B cell (primary cell): ENCODE data around the gene CPOX. TPM values are rescaled to one million over a fixed set of nuclear protein-coding genes. Genes with fewer than 3 reads are reported as not detected.

Source experiments
- ATAC-seq: fragments of 200-7000 bp; cut with Tn5 transposase; one replicate; pipeline ENCODE4 v1.10.0; 2021; ENCODE audit warnings: low read depth, mild to moderate bottlenecking, moderate number of reproducible peaks, moderate library complexity
- CTCF ChIA-PET: fragments of 350-600 bp; sonication (Branson Sonifier 250); formaldehyde crosslinking; loops from one replicate; lab custom pipeline; 2021; ENCODE audit warnings: antibody characterized with exemption, inconsistent platforms; lab: Charles Lee
- POLR2A ChIA-PET: fragments of 350-600 bp; sonication (Branson Sonifier 250); formaldehyde crosslinking; loops from one replicate; lab custom pipeline; 2021; ENCODE audit warnings: antibody characterized with exemption; lab: Charles Lee
- DNase-seq: peaks from one replicate; pipeline ENCODE4 v3.0.0; 2013
- H2AFZ ChIP-seq: 2 replicates; pipeline ENCODE4 v1.6.1; 2012; ENCODE audit warnings: mild to moderate bottlenecking, low read depth, low read length; ENCODE audit not compliant: insufficient read depth, poor library complexity, severe bottlenecking
- H3K27ac ChIP-seq, 2 donors: 1 replicate in 1 of 2; 2 replicates in 1 of 2; pipeline ENCODE4 v1.5.1; 2012 to 2013; ENCODE audit warnings: low read length in 2 of 2, mild to moderate bottlenecking in 2 of 2, moderate library complexity in 1 of 2
- H3K27me3 ChIP-seq, 4 experiments: fragments of 200-600 bp in 1 of 4; sonication (generic) in 1 of 4; replicated peaks in 1 of 4; 1 replicate in 2 of 4; 2 replicates in 2 of 4; pipeline versions ENCODE4 v1.6.1 to v1.7.0; 2013 to 2016; ENCODE audit warnings: low read length in 3 of 4, mild to moderate bottlenecking in 2 of 4, mixed read lengths in 1 of 4, moderate library complexity in 1 of 4; ENCODE audit not compliant: insufficient read depth in 4 of 4, control insufficient read depth in 3 of 4; ENCODE audit errors: control extremely low read depth in 1 of 4
- H3K36me3 ChIP-seq, 2 experiments: replicated peaks in 1 of 2; 1 replicate in 1 of 2; 2 replicates in 1 of 2; pipeline versions ENCODE4 v1.6.1 to v1.7.1; 2013; ENCODE audit warnings: low read length in 1 of 2; ENCODE audit not compliant: insufficient read depth in 2 of 2, control insufficient read depth in 1 of 2; ENCODE audit errors: control extremely low read depth in 1 of 2, extremely low read depth in 1 of 2
- H3K4me1 ChIP-seq, 2 donors: fragments of 200-600 bp in 1 of 2; sonication (generic) in 1 of 2; 1 replicate in 1 of 2; 2 replicates in 1 of 2; pipeline versions ENCODE4 v1.5.1 to v1.6.1; 2013 to 2017; ENCODE audit warnings: low read length in 2 of 2; ENCODE audit not compliant: control insufficient read depth in 2 of 2, insufficient read depth in 2 of 2
- H3K4me2 ChIP-seq: replicated peaks from 2 replicates; pipeline ENCODE3; 2012; ENCODE audit warnings: mild to moderate bottlenecking, low read depth, low read length; ENCODE audit not compliant: poor library complexity, severe bottlenecking
- H3K4me3 ChIP-seq, 5 experiments: fragments of 200-600 bp in 1 of 5; sonication (generic) in 1 of 5; 1 replicate in 3 of 5; 2 replicates in 2 of 5; pipeline versions ENCODE4 v1.5.1 to v1.7.0; 2011 to 2016; ENCODE audit warnings: low read length in 4 of 5, mild to moderate bottlenecking in 4 of 5, low read depth in 2 of 5, control low read depth in 1 of 5, moderate library complexity in 1 of 5; ENCODE audit not compliant: insufficient read depth in 1 of 5; ENCODE audit errors: control extremely low read depth in 1 of 5, extremely low read depth in 1 of 5
- H3K79me2 ChIP-seq: fragments of 200-600 bp; sonication (generic); one replicate; pipeline ENCODE4 v1.6.0; 2016; ENCODE audit warnings: low read length; ENCODE audit not compliant: control insufficient read depth, insufficient read depth
- H3K9ac ChIP-seq: fragments of 200-600 bp; sonication (generic); 2 replicates; pipeline ENCODE4 v1.6.1; 2017; ENCODE audit warnings: mild to moderate bottlenecking, low read length, moderate library complexity
- H3K9me3 ChIP-seq, 3 donors: one replicate each; pipeline versions ENCODE4 v1.6.1 to v1.7.1; 2013; ENCODE audit warnings: low read length in 2 of 3; ENCODE audit not compliant: control insufficient read depth in 2 of 3, insufficient read depth in 1 of 3; ENCODE audit errors: control extremely low read depth in 1 of 3
- H4K20me1 ChIP-seq: 2 replicates; pipeline ENCODE4 v1.6.0; 2012; ENCODE audit warnings: mild to moderate bottlenecking, low read length; ENCODE audit not compliant: insufficient read depth, control insufficient read depth, poor library complexity, severe bottlenecking
- H3K27ac Mint-ChIP-seq: one replicate; pipeline ENCODE4 v1.8.0; 2021; ENCODE audit warnings: mixed read lengths
- H3K27me3 Mint-ChIP-seq: one replicate; pipeline ENCODE4 v1.8.0; 2021; ENCODE audit warnings: mixed read lengths
- H3K4me1 Mint-ChIP-seq: one replicate; pipeline ENCODE4 v1.8.0; 2021; ENCODE audit warnings: mixed read lengths
- H3K4me3 Mint-ChIP-seq: one replicate; pipeline ENCODE4 v1.8.0; 2021; ENCODE audit warnings: mixed read lengths
- H3K9me3 Mint-ChIP-seq: one replicate; pipeline ENCODE4 v1.8.0; 2022; ENCODE audit warnings: mixed read lengths; ENCODE audit not compliant: insufficient read depth
- EZH2 ChIP-seq: IDR thresholded peaks from 2 replicates; pipeline ENCODE4 v1.6.1; 2012; ENCODE audit warnings: borderline replicate concordance, low read depth, mild to moderate bottlenecking, moderate library complexity, low read length; ENCODE audit not compliant: insufficient read depth, poor library complexity, severe bottlenecking
- WGBS: methylation state at CpG from one replicate; pipeline ENCODE4 v1.1.5; 2013; ENCODE audit warnings: missing lambda C conversion rate; ENCODE audit not compliant: insufficient coverage; 5-methylcytosine and 5-hydroxymethylcytosine counted together
- intact Hi-C: fragments of 100-400 bp; cut with micrococcal nuclease; formaldehyde crosslinking; loops from one replicate; pipeline ENCODE4 v1.10.0; 2022
- polyA plus RNA-seq: library from polyadenylated mRNA; depleted of rRNA; stranded (reverse); fragments of >200 nt; gene quantifications from 2 replicates; pipeline ENCODE4 v1.2.3, GENCODE V29; 2012
- total RNA-seq, 2 donors: library from RNA; stranded (reverse); fragments of 120-200 nt in 1 of 2; gene quantifications; 1 replicate in 1 of 2; 2 replicates in 1 of 2; pipeline versions ENCODE4 v1.2.3 to v1.2.4, GENCODE V29; 2013 to 2022
- TF ChIP-seq, protein P1 (sequence below): fragments of 200-600 bp; IDR thresholded peaks from one replicate; pipeline ENCODE4 v1.8.0; 2022; ENCODE audit warnings: antibody characterized with exemption, mild to moderate bottlenecking

Gene CPOX
- total and polyA plus RNA-seq, 2 donors (not counting 1 experiment from before 2014, with no cell fraction given) = 6.8 to 17.5 TPM

DNA sequence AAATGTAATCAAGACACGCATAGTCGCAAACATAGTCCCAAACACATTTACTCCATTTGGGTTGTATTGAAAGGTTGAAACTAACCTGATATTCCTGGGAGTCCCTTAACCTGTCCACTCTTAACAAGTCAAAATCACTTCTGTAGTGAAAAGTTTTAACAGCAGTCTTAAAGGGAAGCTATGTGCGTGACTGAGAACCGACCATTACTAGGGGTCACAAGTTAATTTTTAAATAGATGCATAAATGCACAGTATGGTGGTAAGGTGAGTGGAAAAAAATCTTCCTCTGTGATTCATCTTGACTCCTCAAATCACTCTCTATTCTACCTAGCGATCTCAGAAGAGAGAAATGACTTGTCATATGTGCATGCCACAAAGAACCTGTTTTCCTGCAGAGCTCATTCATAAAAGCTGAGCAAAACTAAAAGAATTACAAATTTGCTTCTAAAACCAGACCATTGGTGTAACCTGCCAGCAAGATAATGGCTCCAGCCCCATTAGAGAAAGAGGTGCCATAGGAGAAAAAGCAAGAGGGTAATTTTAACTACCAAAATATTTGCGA is 56.9 kb downstream of the CPOX start:
- Histone ChIP-seq H3K27ac (no peak overlapping the region), H3K79me2 (no peaks in the 10 kb centered on the region), H3K4me2 (no peak overlapping the region), H3K4me1 (no peaks in the 10 kb centered on the region), H3K9me3 (no peaks in the 10 kb centered on the region), H4K20me1 (no peaks in the 10 kb centered on the region), H2AFZ (no peak overlapping the region), H3K4me3 (peak overlapping the region in 2 of 5 experiments; percentile 3 to 17), H3K36me3 (no peaks in the 10 kb centered on the region), H3K9ac (no peak overlapping the region), H3K27me3 (no peaks in the 10 kb centered on the region)
- Mint-ChIP-seq H3K27me3 (peaks cover 3% of the 10 kb centered on the region), H3K4me3 (peak overlapping the region; percentile 62), H3K9me3 (no peaks in the 10 kb centered on the region), H3K4me1 (peaks cover 15% of the 10 kb centered on the region), H3K27ac (peak overlapping the region; percentile 22)
- POLR2A ChIA-PET = no interaction called here
- DNase-seq (peak; percentile 13), ATAC-seq (peak; percentile 44)
- TF ChIP-seq, protein P1, sequence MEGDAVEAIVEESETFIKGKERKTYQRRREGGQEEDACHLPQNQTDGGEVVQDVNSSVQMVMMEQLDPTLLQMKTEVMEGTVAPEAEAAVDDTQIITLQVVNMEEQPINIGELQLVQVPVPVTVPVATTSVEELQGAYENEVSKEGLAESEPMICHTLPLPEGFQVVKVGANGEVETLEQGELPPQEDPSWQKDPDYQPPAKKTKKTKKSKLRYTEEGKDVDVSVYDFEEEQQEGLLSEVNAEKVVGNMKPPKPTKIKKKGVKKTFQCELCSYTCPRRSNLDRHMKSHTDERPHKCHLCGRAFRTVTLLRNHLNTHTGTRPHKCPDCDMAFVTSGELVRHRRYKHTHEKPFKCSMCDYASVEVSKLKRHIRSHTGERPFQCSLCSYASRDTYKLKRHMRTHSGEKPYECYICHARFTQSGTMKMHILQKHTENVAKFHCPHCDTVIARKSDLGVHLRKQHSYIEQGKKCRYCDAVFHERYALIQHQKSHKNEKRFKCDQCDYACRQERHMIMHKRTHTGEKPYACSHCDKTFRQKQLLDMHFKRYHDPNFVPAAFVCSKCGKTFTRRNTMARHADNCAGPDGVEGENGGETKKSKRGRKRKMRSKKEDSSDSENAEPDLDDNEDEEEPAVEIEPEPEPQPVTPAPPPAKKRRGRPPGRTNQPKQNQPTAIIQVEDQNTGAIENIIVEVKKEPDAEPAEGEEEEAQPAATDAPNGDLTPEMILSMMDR = no peak
- TF ChIP-seq EZH2 = no peak
- intact Hi-C loops = no loop called here
- CTCF ChIA-PET = interaction anchor here (0.5 kb wide), 1 partner anchor 11 kb away, joined by 3 read pairs; no protein-coding TSS in a partner anchor
- WGBS = 70% methylated on average over 2 of the region's 6 CpGs

DNA sequence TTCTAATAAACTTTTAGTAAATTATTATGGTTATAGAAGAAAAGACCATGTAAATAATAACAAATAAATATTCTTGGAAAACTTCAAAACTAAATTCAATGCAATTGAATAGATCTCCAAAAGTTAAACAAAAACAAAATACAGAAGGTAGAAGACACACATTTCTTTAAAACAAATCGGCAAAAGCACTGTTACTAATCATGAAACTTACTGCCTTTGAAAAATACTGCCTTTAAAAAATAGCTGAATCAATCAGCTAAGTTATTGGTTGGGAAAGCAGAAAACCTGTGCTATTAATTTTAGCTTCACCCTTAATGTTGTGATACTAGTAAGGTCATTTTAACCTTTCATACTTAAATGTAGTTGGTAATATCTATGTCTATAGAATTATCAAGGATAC is 58.7 kb downstream of the CPOX start:
- H3K36me3 ChIP-seq = no peaks in the 10 kb centered on the region
- no peak overlapping the region for H3K9ac ChIP-seq
- Mint-ChIP-seq H3K27me3 (peaks cover 3% of the 10 kb centered on the region), H3K27ac (no peak overlapping the region), H3K4me3 (no peak overlapping the region), H3K9me3 (no peaks in the 10 kb centered on the region), H3K4me1 (peaks cover 10% of the 10 kb centered on the region)
- no peaks in the 10 kb centered on the region for H4K20me1 ChIP-seq
- H3K27ac ChIP-seq = no peak overlapping the region
- H3K9me3 ChIP-seq = no peaks in the 10 kb centered on the region
- ChIA-PET CTCF (no interaction called here), POLR2A (no interaction called here)
- intact Hi-C loops = no loop called here
- no peak for ATAC-seq
- TF ChIP-seq EZH2 = no peak
- TF ChIP-seq, protein P1 = no peak
- H3K4me2 ChIP-seq = no peak overlapping the region
- no peaks in the 10 kb centered on the region for H3K4me1 ChIP-seq
- no peaks in the 10 kb centered on the region for H3K27me3 ChIP-seq
- DNase-seq = no peak
- peak overlapping the region in 2 of 5 experiments; percentile 13 to 40 for H3K4me3 ChIP-seq
- WGBS = no CpG with 5 or more reads among the region's 1 CpG
- H3K79me2 ChIP-seq = no peaks in the 10 kb centered on the region
- H2AFZ ChIP-seq = no peak overlapping the region
